Upper lobe of left lung (tissue), 4 donors: Measurements from ENCODE around the gene RETSAT.

Source experiments
- POLR2A ChIP-seq, 4 donors: fragments of 450-650 bp; IDR thresholded peaks; one replicate each; pipeline ENCODE4 v1.5.1; 2016 to 2017; ENCODE audit warnings: antibody characterized with exemption in 4 of 4, mild to moderate bottlenecking in 2 of 4
- TF ChIP-seq, protein P1 (sequence below), 6 experiments: fragments of 450-650 bp in 4 of 6; fragments of 200-600 bp in 2 of 6; sonication (generic) in 2 of 6; IDR thresholded peaks; one replicate each; pipeline ENCODE4 v1.5.1; 2016 to 2019; ENCODE audit warnings: antibody characterized with exemption in 6 of 6

GRCh38 chr2:85307527-85307897 is 46.8 kb downstream of the RETSAT start:
- TF ChIP-seq, protein P1, sequence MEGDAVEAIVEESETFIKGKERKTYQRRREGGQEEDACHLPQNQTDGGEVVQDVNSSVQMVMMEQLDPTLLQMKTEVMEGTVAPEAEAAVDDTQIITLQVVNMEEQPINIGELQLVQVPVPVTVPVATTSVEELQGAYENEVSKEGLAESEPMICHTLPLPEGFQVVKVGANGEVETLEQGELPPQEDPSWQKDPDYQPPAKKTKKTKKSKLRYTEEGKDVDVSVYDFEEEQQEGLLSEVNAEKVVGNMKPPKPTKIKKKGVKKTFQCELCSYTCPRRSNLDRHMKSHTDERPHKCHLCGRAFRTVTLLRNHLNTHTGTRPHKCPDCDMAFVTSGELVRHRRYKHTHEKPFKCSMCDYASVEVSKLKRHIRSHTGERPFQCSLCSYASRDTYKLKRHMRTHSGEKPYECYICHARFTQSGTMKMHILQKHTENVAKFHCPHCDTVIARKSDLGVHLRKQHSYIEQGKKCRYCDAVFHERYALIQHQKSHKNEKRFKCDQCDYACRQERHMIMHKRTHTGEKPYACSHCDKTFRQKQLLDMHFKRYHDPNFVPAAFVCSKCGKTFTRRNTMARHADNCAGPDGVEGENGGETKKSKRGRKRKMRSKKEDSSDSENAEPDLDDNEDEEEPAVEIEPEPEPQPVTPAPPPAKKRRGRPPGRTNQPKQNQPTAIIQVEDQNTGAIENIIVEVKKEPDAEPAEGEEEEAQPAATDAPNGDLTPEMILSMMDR (IDR thresholded peaks at IDR 0.05) = no peak
- TF ChIP-seq POLR2A (IDR thresholded peaks at IDR 0.05) = no peak
